HG03095 (cell line): ENCODE measurements around the gene STKLD1.
"Not testable (repeated sequence)": the region's sequence is repeated elsewhere in the genome, so short reads cannot be mapped to it uniquely, and the experiment has no call there.

Experiments used
- ATAC-seq: cut with Tn5 transposase; IDR thresholded peaks from one replicate; pipeline ENCODE4 v1.9.1; 2021; ENCODE audit warnings: moderate library complexity; ENCODE audit not compliant: unreplicated experiment

The STKLD1 gene

DNA sequence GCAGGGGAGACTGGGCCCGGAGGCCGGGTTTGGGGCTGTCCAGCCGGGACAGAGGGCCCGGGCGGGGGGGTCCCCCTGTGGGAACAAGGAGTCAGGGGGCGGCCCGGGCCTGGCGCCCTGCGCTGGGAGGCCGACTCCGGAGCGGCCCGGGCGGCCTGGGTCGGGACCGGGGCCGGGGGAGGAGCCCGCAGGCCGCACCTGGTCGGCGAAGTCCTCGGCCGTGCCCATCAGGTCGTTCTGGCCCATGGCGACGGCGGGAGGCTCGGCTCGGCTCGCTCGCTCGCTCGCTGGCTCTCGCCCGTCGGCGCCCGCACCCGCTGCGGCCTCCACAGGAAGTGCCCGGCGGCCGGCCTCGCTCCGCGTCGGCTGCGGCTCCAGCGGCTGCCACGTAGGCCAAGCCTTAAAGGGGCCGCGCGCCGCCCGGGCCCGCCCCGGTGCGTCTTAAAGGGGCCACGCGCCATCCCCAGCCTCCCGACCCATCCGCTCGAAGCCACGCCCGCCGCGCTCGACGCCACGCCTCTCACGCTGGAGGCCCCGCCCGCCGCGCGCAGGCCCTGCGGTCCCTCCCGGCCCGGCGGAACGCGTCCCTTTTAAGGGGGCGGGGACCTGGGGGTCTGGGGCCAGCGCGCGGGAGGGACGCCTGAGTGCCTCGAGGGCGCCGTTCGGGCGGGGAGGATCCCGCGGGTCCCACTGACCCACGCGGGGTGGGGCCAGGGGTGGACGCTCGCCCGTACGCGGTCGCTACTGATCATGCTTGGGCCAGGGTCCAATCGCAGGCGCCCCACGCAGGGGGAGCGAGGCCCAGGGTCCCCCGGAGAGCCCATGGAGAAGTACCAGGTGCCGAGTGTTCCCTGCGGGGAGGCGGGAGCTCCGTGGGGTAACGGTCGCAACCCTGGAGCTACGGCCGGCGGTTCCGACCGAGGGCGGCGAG is at the start of gene STKLD1, which contains the start of gene SURF4:
Gene STKLD1 (plus strand): TSS at position 643 of the 931 bp plus-strand sequence. CDS start 108 bp downstream, at position 751.
Gene SURF4 (minus strand): TSS at position 337 of the 931 bp plus-strand sequence. CDS start 91 bp downstream, at position 246.
- peak; percentile 86 for ATAC-seq

DNA sequence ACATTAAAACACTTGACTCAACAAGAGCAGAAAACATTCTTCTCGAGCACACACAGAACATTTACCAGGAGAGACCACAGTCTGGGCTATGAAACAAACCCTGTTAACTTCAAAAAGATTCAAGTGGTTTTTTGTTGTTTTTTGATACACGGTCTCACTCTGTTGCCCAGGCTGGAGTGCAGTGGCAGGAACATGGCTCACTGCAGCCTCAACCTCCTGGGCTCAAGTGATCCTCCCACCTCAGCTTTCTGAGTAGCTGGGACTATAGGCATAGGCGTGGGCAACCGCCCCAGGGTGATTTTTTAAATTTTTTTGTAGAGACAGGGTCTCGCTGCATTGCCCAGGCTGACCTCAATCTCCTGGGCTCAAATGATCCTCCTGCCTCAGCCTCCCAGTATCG is 49.1 kb upstream of the STKLD1 start:
- not testable (repeated sequence) for ATAC-seq

DNA sequence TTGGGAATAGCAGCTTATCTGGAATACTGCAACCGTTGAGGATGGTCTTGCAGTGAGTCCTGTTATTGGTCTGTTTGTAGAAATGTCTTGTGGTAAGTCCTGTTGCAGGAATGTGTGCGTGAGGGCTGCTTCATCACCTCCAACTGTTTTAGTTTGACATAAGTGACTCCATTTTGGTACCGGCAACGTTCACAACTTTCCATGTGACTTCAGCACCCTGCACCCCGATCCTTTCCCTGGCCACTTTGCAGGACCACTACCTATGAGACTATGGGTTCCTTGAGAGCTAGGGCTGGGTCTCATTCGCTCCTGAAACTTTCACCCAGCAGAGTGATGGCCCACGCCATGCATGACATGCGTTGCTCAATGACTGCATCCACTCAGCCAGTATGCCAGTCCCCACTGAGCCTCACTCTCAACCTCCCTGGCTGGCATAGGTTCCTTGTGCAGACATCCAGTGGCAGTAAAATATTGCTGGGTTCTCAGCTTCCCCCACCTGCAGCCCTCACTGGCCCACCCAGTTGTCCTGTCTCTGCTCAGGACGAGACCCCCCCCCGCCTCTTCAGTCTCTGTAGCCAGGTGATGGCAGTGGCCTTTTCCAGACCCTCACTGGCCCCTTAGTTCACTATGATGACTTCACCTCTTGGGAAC is 48.2 kb upstream of the STKLD1 start:
- ATAC-seq: no peak

DNA sequence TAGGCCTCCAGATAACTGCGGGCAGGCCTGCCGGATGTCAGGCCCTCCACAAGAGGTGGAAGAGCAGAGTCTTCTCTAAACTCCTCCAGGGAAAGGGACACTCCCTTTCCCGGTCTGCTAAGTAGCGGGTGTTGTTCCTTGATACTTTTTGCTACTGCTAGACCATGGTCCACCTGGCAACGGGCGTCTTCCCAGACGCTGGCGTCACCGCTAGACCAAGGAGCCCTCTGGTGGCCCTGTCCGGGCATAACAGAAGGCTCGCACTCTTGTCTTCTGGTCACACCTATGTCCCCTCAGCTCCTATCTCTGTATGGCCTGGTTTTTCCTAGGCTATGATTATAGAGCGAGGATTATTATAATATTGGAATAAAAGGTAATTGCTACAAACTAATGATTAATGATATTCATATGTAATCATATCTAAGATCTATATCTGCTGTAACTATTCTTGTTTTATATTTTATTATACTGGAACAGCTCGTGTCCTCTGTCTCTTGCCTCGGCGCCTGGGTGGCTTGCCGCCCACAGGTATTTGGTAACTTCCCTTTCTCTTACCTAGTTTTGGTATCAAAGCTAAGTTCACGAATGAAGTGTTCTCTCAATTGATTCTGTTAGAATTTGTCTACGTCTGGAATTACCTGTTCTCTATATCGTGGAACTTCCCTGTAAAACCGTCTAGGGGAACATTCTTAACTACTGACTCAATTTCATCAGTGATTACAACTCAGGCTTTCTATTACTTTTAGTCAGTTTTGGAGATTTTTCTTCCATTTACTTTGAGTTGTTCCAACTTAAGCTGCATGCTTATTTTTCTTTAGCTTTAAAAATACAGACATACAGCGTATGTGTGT is 46.6 kb upstream of the STKLD1 start:
- not testable (repeated sequence) for ATAC-seq

DNA sequence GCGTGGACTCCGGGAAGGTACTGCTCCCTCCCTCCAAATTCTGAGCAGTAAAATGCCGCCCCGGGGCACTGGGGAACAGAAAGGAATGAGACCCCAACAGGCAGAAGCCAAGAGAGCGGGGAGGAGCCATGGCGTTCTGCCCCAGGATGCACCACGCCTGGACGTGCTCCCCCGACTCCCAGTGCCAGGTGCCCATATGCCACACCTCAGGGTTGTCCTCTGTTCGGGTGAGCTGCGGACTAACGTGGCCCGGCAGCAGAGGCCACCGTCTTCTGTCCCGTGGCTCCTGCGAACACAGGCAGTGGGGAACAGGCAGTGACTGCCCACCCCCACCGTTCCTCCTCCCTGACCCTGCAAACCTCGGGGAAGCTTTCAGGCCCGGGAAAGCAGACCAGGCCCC is 44.9 kb upstream of the STKLD1 start:
- ATAC-seq: no peak

DNA sequence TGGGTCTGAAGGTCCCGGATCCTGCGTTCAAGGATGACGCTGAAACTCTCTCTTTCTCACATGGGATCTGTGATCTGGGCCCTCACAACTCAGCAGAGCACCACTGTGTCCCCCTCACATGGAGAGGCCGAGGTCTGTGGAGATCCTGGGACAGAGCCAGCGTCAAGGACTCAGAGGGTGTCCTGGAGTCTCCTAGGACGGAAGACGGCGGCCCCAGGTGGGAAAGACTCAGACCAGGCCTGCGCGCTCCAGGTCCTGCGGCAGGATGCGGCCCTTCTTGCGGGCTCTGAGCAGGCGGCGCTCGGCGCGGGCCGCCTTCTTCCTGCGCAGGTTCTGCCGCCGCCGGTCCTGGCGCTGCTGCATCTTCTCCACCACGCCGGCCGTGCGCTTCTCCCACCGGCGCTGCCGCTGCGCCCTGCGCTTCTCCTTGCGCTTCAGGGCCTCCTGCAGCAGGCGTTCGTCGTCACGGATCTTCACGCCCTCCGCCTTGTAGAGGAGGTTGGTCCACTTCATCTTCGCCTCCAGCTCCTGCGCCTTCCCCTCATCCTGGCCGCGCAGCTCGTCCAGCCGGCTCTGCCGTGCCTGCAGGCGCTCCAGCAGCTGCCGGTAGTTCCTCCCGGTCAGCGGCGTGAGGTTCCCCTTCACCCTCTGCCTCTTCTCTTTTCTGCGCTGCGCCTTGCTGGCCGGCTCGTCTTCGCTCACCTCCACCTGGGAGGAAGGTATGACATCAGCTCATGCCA is 44.4 kb upstream of the STKLD1 start:
- ATAC-seq: no peak

DNA sequence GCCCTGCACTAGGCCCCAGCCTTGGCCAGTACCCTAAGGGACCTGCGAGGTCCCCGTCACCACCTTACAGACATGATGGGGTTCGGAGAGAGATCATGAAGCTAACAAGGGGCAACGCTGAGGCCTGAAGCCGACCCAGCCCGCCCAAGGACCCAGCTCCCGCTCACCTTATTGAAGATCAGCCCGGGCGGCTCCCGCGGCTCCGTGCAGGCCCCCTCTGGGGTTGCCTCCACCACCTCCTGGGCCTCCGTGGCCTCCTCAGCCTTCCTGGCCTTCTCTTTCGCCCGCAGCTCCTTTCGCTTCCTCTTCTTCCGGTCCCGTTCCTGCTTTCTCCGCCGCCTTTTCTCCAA is 43.8 kb upstream of the STKLD1 start:
- no peak for ATAC-seq

- no peak for ATAC-seq
Measured at GRCh38 chr9:133333011-133333410, 43.2 kb upstream of the STKLD1 start.

- ATAC-seq: no peak
Measured at GRCh38 chr9:133333566-133333965, 42.6 kb upstream of the STKLD1 start.

DNA sequence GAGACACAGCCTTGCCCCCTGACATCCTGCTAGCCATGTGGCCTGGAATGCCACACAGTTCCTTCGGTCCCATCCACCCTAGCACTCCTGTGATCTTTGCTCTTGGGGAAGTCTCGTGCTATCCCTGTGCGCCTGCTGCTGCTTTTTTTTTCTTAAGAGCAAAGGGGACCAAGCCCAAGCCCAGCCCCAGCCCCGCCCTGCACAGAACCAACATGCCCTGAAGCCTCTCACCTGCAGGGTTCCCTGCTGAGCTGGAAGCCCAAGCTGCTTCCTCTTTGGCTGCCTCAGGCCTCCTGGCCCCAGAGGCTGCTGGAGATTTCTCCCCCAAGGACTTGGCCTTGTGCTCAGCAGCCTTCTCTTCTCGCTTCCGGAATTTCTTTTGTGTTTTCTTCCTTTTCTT is 42.0 kb upstream of the STKLD1 start:
- no peak for ATAC-seq

- not testable (repeated sequence) for ATAC-seq
Measured at GRCh38 chr9:133334888-133335287, 41.3 kb upstream of the STKLD1 start.

DNA sequence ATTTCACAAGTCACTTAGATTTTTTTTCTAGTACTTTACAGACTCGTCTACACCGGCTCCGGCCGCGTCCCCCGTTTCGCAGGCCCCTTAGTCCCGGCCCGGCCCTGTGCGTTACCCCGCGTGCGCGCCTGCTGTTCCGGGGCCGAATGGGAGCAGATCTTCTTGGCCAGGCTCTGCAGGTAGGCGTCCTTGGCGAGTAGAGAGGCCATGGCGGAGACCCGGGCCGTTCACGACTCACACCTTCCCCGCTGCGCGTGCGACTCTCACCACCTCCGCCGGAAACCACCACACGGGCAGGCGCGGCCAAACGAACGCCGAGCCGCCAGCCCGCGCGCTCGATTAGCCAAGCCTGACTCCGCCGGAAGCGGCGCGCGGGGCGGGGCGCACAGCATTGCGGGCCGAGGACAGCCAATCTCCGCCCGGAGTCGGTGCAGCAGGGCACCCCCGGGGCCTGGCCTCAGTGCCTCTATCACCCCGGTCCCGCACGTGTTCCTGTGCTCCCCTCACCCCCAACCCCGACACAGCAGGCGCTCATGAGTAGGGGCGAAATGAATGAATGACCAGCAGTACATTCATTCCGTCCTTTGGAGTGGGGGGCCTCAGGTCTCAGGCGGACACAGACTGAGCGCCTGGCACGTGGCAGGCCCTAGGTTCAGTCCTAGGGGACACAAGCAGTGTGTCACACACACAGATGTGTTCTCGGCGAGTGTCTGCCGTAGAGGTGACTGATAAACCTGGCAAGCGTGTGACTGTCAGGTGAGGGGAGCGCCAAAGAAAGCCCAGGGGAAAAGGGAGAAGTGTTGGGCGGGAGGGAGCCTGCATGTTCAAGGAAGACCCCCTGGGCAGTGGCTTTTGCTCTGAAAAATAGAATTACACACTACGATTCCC is 40.0 kb upstream of the STKLD1 start, which contains the start of gene SURF6:
Gene SURF6 (minus strand): TSS at position 265 of the 888 bp plus-strand sequence. CDS start 56 bp downstream, at position 209.
- peak; percentile 67 for ATAC-seq

GRCh38 chr9:133339641-133340040 is 36.5 kb upstream of the STKLD1 start:
- ATAC-seq: no peak

- no peak for ATAC-seq
Measured at GRCh38 chr9:133340256-133340655, 35.9 kb upstream of the STKLD1 start.

GRCh38 chr9:133340916-133341315 is 35.2 kb upstream of the STKLD1 start:
- ATAC-seq: no peak

DNA sequence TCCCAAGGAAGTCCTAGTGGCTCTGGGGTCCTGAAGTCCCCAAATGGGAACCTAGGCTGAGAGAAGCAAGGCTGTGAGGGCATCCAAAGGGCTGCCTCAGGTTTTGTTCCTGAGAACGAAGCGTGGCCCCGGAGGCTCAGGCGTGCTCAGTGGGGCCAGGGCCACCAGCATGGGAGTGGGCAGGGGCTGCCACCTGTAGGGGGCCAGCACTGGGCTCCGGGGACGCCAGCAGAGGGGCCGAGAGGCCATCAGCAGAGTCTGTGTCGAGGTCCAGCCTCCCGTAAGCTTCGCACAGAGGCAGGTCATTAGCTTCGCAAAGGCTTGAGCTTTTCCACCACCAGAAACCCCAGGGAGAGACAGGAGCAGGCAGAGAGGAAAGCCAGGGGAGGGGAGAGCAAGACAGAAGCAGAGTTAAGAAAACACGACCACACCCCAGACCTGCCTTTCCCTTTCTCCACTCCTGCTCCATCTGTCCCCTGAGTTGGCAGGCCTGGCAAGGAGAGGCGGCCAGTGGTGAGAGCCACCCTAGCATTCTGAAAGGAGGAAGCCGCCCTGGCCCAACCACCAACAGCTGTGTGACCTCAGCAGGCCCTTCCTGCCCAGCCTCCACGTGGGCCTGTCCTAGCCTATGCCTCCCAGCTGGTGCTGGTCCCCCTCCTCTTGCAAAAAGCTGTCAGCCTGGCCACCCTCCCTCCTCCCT is 34.6 kb upstream of the STKLD1 start:
- no peak for ATAC-seq

- ATAC-seq: no peak
Measured at GRCh38 chr9:133342069-133342406, 34.1 kb upstream of the STKLD1 start.

- ATAC-seq: no peak
Measured at GRCh38 chr9:133342570-133342969, 33.6 kb upstream of the STKLD1 start.

- ATAC-seq: no peak
Measured at GRCh38 chr9:133344071-133344470, 32.1 kb upstream of the STKLD1 start.
